ENCODE measurements around the gene LY6G6C. TPM values are rescaled to one million over a fixed set of nuclear protein-coding genes. Genes with fewer than 3 reads are reported as not detected.

The LY6G6C gene
- total RNA-seq, 1 donor from 2014 or later: not detected

DNA sequence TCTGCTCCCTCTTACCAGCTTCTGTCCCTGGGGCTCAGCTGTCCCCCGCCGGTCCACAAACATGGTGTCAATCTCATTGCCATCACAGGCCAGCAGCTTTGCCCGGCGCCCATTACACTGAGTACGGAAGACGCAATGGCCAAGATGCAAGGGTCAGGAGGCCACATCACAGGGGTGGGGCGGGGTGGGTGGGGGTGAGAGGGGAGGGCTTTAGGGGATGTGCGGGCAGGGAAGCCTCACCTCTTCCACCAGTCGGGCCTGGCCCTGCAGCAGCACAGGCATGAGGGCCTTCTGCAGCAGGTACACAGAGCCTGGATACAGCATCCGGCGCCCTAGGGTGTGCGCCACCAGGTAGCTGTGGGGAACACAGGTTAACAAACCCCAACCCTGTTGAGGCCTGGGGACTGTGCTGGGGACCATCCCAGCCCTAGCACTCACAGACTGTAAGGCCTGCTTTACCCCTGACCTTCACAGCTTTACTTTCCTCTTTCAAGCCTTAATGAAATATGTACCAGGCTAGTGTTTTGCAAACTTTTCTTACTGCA is 29.9 kb downstream of the LY6G6C start:
- TF ChIP-seq, protein P1, sequence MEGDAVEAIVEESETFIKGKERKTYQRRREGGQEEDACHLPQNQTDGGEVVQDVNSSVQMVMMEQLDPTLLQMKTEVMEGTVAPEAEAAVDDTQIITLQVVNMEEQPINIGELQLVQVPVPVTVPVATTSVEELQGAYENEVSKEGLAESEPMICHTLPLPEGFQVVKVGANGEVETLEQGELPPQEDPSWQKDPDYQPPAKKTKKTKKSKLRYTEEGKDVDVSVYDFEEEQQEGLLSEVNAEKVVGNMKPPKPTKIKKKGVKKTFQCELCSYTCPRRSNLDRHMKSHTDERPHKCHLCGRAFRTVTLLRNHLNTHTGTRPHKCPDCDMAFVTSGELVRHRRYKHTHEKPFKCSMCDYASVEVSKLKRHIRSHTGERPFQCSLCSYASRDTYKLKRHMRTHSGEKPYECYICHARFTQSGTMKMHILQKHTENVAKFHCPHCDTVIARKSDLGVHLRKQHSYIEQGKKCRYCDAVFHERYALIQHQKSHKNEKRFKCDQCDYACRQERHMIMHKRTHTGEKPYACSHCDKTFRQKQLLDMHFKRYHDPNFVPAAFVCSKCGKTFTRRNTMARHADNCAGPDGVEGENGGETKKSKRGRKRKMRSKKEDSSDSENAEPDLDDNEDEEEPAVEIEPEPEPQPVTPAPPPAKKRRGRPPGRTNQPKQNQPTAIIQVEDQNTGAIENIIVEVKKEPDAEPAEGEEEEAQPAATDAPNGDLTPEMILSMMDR (IDR thresholded peaks at IDR 0.05; ENCODE audit: borderline replicate concordance): no peak
- intact Hi-C loops (cut with micrococcal nuclease): no loop called here
- Histone ChIP-seq H3K27me3 (ENCODE audit: low read depth) (no peaks in the 10 kb centered on the region), H3K4me3 (no peak overlapping the region), H3K4me1 (no peaks in the 10 kb centered on the region), H3K27ac (replicated peaks) (no peak overlapping the region), H3K9me3 (replicated peaks) (no peaks in the 10 kb centered on the region), H3K36me3 (peaks cover 99% of the 10 kb centered on the region)
- no peak for DNase-seq

DNA sequence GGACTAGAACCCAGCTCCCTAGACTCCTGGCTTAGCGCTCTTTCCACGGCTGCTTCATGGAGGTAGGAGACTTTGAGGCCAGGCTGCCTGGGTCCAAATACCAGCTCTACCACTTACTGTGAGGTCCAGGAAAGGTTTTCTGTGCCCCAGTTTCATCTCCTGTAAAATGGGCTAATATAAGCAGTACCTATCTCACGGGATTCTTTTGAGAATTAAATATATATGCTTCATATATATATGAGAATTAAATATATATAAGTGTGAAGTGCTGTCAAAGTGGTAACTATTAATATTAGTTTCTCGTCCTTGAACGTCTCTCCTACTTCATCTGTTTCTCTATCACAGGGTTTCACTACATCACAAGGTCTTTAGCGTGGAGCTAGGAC is 30.5 kb downstream of the LY6G6C start:
- H3K27me3 ChIP-seq (ENCODE audit: low read depth): no peaks in the 10 kb centered on the region
- intact Hi-C loops (cut with micrococcal nuclease): no loop called here
- H3K4me1 ChIP-seq: no peaks in the 10 kb centered on the region
- H3K4me3 ChIP-seq: no peak overlapping the region
- H3K27ac ChIP-seq (replicated peaks): no peak overlapping the region
- peaks cover 99% of the 10 kb centered on the region for H3K36me3 ChIP-seq
- DNase-seq: no peak
- TF ChIP-seq, protein P1 (IDR thresholded peaks at IDR 0.05; ENCODE audit: borderline replicate concordance): no peak
- no peaks in the 10 kb centered on the region for H3K9me3 ChIP-seq (replicated peaks)

DNA sequence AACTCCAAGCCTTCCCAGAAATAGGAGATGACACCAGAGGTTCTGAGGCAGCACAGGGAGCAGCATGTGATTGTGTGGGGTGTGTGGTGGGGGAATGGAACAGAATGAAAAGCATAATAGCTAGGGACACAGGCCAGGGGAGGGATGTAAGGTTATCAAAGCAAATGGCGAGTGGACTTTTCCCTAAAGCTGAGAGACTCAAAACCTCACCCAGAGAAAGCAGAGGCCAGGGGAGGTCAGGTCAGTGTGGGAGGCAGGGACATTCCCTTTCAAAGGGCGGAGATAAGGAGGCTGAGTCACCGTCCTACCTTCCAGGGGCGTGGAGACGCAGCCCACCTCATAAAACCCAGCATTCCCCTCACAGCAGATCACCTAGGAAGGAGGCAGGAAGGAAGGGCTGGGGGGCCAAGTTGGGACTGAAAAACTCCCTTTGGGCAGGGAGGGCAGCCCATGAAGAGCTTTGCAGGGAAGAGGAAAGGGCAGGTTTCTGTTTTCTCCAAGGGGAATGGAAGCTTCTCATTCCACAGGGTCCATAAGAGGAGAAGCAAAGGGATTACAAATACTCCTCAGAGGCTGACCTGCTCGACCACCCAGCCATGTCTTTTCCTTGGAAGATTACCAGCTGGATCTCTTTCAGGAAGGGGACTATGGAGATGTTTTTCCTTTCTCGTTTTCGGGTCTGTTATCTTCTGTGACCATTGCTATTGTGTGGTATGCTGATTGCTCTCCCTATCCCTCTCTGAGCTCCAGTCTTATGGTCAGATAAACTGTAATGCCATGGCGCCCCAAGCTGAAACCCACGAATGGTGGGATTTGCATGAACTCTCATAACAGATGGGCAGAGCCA is 31.1 kb downstream of the LY6G6C start:
- Histone ChIP-seq H3K27ac (replicated peaks) (no peak overlapping the region), H3K36me3 (peaks cover 97% of the 10 kb centered on the region), H3K27me3 (ENCODE audit: low read depth) (no peaks in the 10 kb centered on the region), H3K4me3 (no peak overlapping the region), H3K9me3 (replicated peaks) (no peaks in the 10 kb centered on the region), H3K4me1 (no peaks in the 10 kb centered on the region)
- intact Hi-C loops (cut with micrococcal nuclease): no loop called here
- TF ChIP-seq, protein P1 (IDR thresholded peaks at IDR 0.05; ENCODE audit: borderline replicate concordance): no peak
- DNase-seq: no peak

DNA sequence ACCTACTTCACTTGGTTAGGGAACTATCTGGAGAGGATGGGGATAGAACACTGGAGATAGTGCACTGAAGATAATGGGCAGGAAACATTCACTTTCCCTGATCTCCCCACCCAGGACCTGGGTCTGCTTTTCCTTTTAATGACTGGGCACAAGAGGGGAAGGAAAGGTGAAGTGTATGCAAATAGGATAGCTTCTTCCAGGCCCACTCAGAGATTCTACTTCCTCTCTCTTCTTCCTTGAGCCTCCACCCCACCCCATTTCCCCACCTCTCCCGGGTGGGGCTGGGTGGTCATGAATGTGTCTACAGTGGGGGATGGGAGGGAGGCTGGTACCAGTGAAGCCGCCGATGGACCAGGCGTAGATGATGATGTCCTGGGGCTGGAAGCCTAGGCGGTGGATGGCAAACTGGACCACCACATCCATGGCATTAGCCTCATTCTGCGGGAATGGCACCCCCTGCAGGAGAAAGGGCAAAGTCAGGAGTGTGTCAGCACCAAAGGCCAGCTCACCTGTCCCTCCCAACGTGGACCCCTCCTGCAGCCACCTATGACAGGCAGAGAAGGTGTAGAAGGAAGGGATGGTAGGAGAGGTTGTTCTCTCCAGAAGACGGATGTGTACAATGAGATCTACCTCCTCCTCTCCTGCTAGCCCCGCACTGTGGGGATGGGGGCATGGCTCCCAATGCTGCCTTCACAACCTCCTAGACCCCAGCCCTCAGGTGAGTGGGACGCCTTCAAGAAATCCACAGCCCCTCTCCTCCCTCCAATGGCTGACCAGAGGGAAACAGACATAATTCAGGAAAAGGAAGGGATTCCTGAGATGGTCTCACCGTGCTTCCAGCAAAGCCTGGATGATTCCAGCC is 32.1 kb downstream of the LY6G6C start:
- intact Hi-C loops (cut with micrococcal nuclease): no loop called here
- H3K4me3 ChIP-seq: no peak overlapping the region
- no peak for DNase-seq
- H3K9me3 ChIP-seq (replicated peaks): no peaks in the 10 kb centered on the region
- H3K27me3 ChIP-seq (ENCODE audit: low read depth): no peaks in the 10 kb centered on the region
- H3K4me1 ChIP-seq: no peaks in the 10 kb centered on the region
- H3K36me3 ChIP-seq: peaks cover 92% of the 10 kb centered on the region
- TF ChIP-seq, protein P1 (IDR thresholded peaks at IDR 0.05; ENCODE audit: borderline replicate concordance): peak; percentile 26
- H3K27ac ChIP-seq (replicated peaks): no peak overlapping the region

DNA sequence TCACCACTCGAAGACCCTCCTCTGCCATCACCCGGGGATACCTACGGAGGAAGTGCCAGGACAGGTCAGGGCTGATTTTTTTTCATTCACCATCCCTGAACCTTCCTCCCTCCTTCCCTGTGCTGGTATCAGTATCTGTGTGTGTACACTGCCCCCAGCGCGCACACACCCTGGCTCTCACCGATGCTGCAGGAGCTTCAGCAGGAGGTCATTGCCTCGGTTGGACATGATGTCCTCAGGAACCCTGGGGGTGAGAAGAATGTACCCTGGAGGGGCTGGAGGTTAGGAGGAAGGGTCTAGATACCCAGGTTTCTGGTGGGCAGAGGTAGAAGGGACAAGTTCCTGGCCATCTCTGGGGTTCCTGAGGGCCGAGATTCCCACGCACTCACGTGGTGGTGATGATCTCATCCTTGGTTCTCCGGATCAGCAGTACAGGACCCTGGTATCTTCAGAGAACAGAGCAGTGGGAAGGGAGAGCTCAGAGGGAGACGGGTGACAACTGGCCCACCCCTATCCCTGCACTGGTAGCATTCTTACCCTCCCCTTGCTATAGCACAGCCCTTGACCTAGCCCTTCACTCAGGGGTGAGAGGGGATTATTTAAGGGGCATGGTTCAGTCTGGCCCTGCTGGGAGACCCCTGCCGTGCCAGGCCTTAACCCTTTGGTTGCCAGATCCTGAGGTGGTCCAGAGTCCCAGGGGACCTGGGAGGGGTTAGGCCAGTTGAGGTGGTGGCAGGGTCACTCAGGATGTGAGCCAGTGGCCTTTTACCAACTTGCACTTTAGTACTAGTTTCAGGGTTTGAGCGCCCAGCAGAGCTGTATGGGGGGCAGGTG is 33.5 kb downstream of the LY6G6C start:
- Histone ChIP-seq H3K9me3 (replicated peaks) (no peaks in the 10 kb centered on the region), H3K4me3 (no peak overlapping the region), H3K27ac (replicated peaks) (no peak overlapping the region), H3K27me3 (ENCODE audit: low read depth) (no peaks in the 10 kb centered on the region), H3K4me1 (peaks cover 3% of the 10 kb centered on the region), H3K36me3 (peaks cover 78% of the 10 kb centered on the region)
- TF ChIP-seq, protein P1 (IDR thresholded peaks at IDR 0.05; ENCODE audit: borderline replicate concordance): no peak
- DNase-seq: no peak
- intact Hi-C loops (cut with micrococcal nuclease): no loop called here
